Measurements from ENCODE around the gene FOSL2. TPM values are rescaled to one million over a fixed set of nuclear protein-coding genes. Genes with fewer than 3 reads are reported as not detected.

FOSL2 gene
- polyA plus RNA-seq, 3 donors, result 24.8 to 270 (median 28.6) TPM

- no peak for TF ChIP-seq CTCF (IDR thresholded peaks at IDR 0.05)
Observed at GRCh38 chr2:28415010-28415409, 22.4 kb downstream of the FOSL2 start.

DNA sequence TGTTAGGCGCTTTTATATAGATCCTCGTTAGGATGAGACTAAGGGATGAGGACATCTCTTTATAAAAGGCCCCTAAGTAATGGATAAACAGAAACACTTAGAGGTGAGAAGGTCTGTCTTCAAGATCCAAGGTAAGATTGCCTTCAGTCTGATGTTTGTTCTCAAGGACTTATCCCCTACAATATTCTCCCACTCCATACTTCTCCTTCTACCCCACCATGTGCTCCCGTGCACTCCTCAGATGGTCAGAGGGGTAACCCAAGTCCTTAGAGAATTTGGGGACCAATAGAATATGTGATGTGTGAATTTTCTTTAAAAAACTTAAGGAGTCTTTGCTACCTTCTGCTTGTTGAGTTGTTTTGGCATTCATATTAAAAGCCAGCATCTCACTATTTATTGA is 23.1 kb downstream of the FOSL2 start:
- peaks cover 4 to 31% of the 10 kb centered on the region in 2 donors for H3K4me1 ChIP-seq (ENCODE audit: control insufficient read depth in 1 of 2, insufficient read depth in 2 of 2, low read length in 2 of 2)
- Mint-ChIP-seq H3K27ac (peak overlapping the region; percentile 20 to 86 (median 77)), H3K9me3 (peaks cover 0 to 3% (median 0%) of the 10 kb centered on the region in 7 donors), H3K4me3 (no peak overlapping the region), H3K4me1 (peaks cover 44% of the 10 kb centered on the region), H3K27me3 (ENCODE audit: low read depth in 3 of 3) (peaks cover 0 to 3% (median 2%) of the 10 kb centered on the region in 3 donors), H3K36me3 (peaks cover 64 to 87% of the 10 kb centered on the region in 2 donors)
- H3K27ac ChIP-seq (ENCODE audit: low read depth in 1 of 2, low read length in 2 of 2), result peak overlapping the region in 1 of 2 donors; percentile 61
- WGBS (ENCODE audit: insufficient coverage), result no CpG with 5 or more reads among the region's 3 CpGs
- no peak overlapping the region for H3K4me3 ChIP-seq (replicated peaks in 1 of 3; ENCODE audit: low read depth in 2 of 3, low read length in 3 of 3)
- no peaks in the 10 kb centered on the region for H3K27me3 ChIP-seq (ENCODE audit: control insufficient read depth in 2 of 2, insufficient read depth in 2 of 2, low read length in 2 of 2)
- no peak overlapping the region for H3K4me2 ChIP-seq (replicated peaks; ENCODE audit: extremely low read depth, low read length, poor library complexity, severe bottlenecking)
- H3K9me3 ChIP-seq (replicated peaks in 1 of 2; ENCODE audit: control insufficient read depth in 1 of 2, insufficient read depth in 1 of 2, low read length in 2 of 2), result no peaks in the 10 kb centered on the region
- no peak for TF ChIP-seq CTCF (IDR thresholded peaks at IDR 0.05)
- H3K36me3 ChIP-seq (replicated peaks in 1 of 2; ENCODE audit: control insufficient read depth in 1 of 2, insufficient read depth in 2 of 2, low read length in 2 of 2), result peaks cover 51 to 87% of the 10 kb centered on the region in 2 donors
- peaks cover 64% of the 10 kb centered on the region for H3K79me2 ChIP-seq (ENCODE audit: insufficient read depth, low read length)
- intact Hi-C loops (cut with micrococcal nuclease), result no loop called here
- no peak for DNase-seq
- H3K9ac ChIP-seq (ENCODE audit: insufficient read depth, low read length, poor library complexity, severe bottlenecking), result no peak overlapping the region
- peaks cover 99% of the 10 kb centered on the region for H4K20me1 ChIP-seq (ENCODE audit: insufficient read depth, low read length)
- no peak overlapping the region for H2AFZ ChIP-seq (ENCODE audit: insufficient read depth, low read depth, low read length, poor library complexity, severe bottlenecking)

More at GRCh38 chr2:28415010-28415409, 22.4 kb downstream of the FOSL2 start:
- Histone ChIP-seq H2AFZ (ENCODE audit: insufficient read depth, low read depth, low read length, poor library complexity, severe bottlenecking) (no peak overlapping the region), H3K4me3 (replicated peaks in 1 of 3; ENCODE audit: low read depth in 2 of 3, low read length in 3 of 3) (no peak overlapping the region), H3K4me1 (ENCODE audit: control insufficient read depth in 1 of 2, insufficient read depth in 2 of 2, low read length in 2 of 2) (peaks cover 6 to 35% of the 10 kb centered on the region in 2 donors), H3K9me3 (replicated peaks in 1 of 2; ENCODE audit: control insufficient read depth in 1 of 2, insufficient read depth in 1 of 2, low read length in 2 of 2) (no peaks in the 10 kb centered on the region), H3K27ac (ENCODE audit: low read depth in 1 of 2, low read length in 2 of 2) (peak overlapping the region; percentile 7 to 61), H3K27me3 (ENCODE audit: control insufficient read depth in 2 of 2, insufficient read depth in 2 of 2, low read length in 2 of 2) (no peaks in the 10 kb centered on the region), H3K36me3 (replicated peaks in 1 of 2; ENCODE audit: control insufficient read depth in 1 of 2, insufficient read depth in 2 of 2, low read length in 2 of 2) (peaks cover 59 to 91% of the 10 kb centered on the region in 2 donors), H3K9ac (ENCODE audit: insufficient read depth, low read length, poor library complexity, severe bottlenecking) (no peak overlapping the region), H4K20me1 (ENCODE audit: insufficient read depth, low read length) (peaks cover 99% of the 10 kb centered on the region), H3K79me2 (ENCODE audit: insufficient read depth, low read length) (peaks cover 71% of the 10 kb centered on the region), H3K4me2 (replicated peaks; ENCODE audit: extremely low read depth, low read length, poor library complexity, severe bottlenecking) (no peak overlapping the region)
- Mint-ChIP-seq H3K27ac (peak overlapping the region; percentile 32 to 86 (median 77)), H3K4me3 (no peak overlapping the region), H3K27me3 (ENCODE audit: low read depth in 3 of 3) (peaks cover 0 to 3% (median 2%) of the 10 kb centered on the region in 3 donors), H3K36me3 (peaks cover 69 to 88% of the 10 kb centered on the region in 2 donors), H3K9me3 (peaks cover 0 to 2% (median 0%) of the 10 kb centered on the region in 7 donors), H3K4me1 (peaks cover 48% of the 10 kb centered on the region)
- no peak for DNase-seq
- intact Hi-C loops (cut with micrococcal nuclease), result no loop called here
- 88% methylated on average over 10 of the region's 13 CpGs for WGBS (ENCODE audit: insufficient coverage)

Measured in CD14-positive monocyte (primary cell).